Liver (tissue), 3 donors: ENCODE measurements around the gene DCHS2.

Experiments
- GABPA ChIP-seq, 2 donors: IDR thresholded peaks in 1 of 2; conservative IDR thresholded peaks in 1 of 2; 2 replicates each; pipeline ENCODE4 v1.6.1; 2016; ENCODE audit warnings: antibody characterized with exemption in 2 of 2, mild to moderate bottlenecking in 1 of 2, moderate library complexity in 1 of 2
- HNF4A ChIP-seq, 2 donors: conservative IDR thresholded peaks; 2 replicates each; pipeline ENCODE4 v1.6.1; 2016; ENCODE audit warnings: antibody characterized with exemption in 2 of 2, mild to moderate bottlenecking in 2 of 2
- MAX ChIP-seq: IDR thresholded peaks from 2 replicates; pipeline ENCODE4 v1.6.1; 2016; ENCODE audit warnings: antibody characterized with exemption
- REST ChIP-seq: IDR thresholded peaks from 2 replicates; pipeline ENCODE4 v1.6.1; 2016; ENCODE audit warnings: antibody characterized with exemption, mild to moderate bottlenecking
- SP1 ChIP-seq: IDR thresholded peaks from 2 replicates; pipeline ENCODE4 v1.6.1; 2018; ENCODE audit warnings: antibody characterized with exemption, mild to moderate bottlenecking
- TAF1 ChIP-seq: conservative IDR thresholded peaks from 2 replicates; pipeline ENCODE4 v1.6.1; 2016; ENCODE audit warnings: antibody characterized with exemption, mild to moderate bottlenecking
- YY1 ChIP-seq: IDR thresholded peaks from 2 replicates; pipeline ENCODE4 v1.6.1; 2016; ENCODE audit warnings: antibody characterized with exemption, mild to moderate bottlenecking
- TF ChIP-seq, protein P1 (sequence below): fragments of 150-350 bp; IDR thresholded peaks from 2 replicates; pipeline ENCODE4 v1.5.1; 2017; ENCODE audit warnings: improper control_type of control experiment, low read depth, low read length; ENCODE audit not compliant: missing input control
- donor health status: healthy.
- donor health status: healthy.

DNA sequence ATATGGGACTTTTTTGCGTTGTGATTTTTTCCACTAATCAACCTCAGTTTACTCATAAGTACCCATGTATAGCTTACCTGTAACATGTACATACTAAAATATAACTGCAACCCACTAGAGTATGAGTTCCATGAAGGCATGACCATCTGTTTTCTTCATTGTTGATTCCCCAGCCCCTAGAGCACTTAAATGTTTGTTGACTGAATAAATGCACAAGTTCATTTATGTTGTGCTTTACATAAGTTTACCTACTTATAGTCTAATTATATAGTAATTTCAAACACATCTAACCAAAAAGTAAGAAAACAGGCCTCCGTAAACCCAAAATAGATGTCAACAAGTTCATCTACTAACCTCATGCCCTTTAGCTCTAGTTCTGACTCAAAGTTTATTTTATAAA, 34.7 kb downstream of the DCHS2 start:
- TF ChIP-seq, protein P1, sequence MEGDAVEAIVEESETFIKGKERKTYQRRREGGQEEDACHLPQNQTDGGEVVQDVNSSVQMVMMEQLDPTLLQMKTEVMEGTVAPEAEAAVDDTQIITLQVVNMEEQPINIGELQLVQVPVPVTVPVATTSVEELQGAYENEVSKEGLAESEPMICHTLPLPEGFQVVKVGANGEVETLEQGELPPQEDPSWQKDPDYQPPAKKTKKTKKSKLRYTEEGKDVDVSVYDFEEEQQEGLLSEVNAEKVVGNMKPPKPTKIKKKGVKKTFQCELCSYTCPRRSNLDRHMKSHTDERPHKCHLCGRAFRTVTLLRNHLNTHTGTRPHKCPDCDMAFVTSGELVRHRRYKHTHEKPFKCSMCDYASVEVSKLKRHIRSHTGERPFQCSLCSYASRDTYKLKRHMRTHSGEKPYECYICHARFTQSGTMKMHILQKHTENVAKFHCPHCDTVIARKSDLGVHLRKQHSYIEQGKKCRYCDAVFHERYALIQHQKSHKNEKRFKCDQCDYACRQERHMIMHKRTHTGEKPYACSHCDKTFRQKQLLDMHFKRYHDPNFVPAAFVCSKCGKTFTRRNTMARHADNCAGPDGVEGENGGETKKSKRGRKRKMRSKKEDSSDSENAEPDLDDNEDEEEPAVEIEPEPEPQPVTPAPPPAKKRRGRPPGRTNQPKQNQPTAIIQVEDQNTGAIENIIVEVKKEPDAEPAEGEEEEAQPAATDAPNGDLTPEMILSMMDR: no peak
- TF ChIP-seq MAX: no peak
- no peak for TF ChIP-seq TAF1
- TF ChIP-seq YY1: no peak
- no peak for TF ChIP-seq REST
- TF ChIP-seq GABPA (IDR thresholded peaks at IDR 0.05 in 1 of 2, conservative IDR thresholded peaks at IDR 0.05 in 1 of 2): no peak
- TF ChIP-seq SP1: no peak
- TF ChIP-seq HNF4A (conservative IDR thresholded peaks at IDR 0.05): no peak
